Dermis blood vessel endothelial cell (primary cell): ENCODE measurements around the gene SLC2A3. TPM values are rescaled to one million over a fixed set of nuclear protein-coding genes. Genes with fewer than 3 reads are reported as not detected.
A peak's percentile ranks its signal among the peaks of the same experiment; 100 is the strongest.
"Not testable (repeated sequence)": the region's sequence is repeated elsewhere in the genome, so short reads cannot be mapped to it uniquely, and the experiment has no call there.

Experiments
- DNase-seq: peaks from one replicate; pipeline ENCODE4 v3.0.0; 2010
- total RNA-seq: library from RNA; depleted of rRNA; stranded (reverse); fragments of >200 nt; gene quantifications from 2 replicates; pipeline ENCODE4 v1.2.3, GENCODE V29; 2014

The SLC2A3 gene
- 18.7 and 32.5 TPM in 2 replicates for total RNA-seq

DNA sequence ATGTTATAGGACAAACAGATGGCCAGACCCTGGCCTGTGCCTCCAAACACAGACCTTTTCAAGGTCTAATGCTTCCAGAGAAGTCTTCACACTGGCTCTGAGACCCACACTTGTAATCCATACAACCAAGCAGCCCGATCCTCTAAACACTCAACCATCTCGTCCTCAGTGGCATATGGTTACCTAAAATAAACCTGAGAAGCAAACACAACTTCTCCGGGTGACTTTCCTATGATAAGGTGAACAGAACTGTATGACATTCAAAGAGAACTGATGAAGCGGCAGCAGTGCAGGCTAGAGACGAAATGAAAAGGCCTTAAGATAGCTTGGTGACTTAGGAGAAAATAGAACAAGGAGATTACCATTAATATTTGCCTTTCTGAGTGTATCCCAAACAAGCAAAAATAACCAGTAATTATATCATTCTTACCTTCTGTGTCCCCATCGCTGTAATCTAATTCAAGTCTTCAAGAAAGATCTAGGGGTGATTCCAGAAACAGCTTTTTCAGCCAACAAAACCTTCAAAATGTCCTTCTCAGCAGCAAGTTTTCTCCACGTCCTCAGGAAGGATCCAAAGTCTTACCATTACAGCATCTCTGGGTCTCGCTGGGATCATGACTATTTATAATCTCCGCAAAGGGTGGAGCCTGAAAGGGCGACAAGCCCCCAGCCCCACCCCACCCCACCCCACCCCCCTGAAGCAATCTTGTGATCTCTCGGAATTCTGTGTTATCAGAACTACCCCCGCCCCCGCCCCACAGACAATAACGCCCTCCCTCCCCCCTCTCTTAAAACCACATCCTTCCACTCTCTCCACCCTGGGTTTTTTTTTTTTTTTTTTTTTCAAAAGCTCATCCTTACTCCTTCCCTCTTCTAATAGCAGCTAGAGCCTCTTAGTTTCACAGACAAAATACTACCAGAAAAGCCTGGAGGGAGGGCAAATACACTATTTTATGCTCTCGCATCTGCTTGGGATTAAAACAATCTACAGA, at the start of gene SLC2A3:
Gene SLC2A3, minus strand, starts transcription at position 598 of the 992 bp plus-strand sequence. Its CDS starts 153 bp downstream, at position 445.
- peak; percentile 87 for DNase-seq

DNA sequence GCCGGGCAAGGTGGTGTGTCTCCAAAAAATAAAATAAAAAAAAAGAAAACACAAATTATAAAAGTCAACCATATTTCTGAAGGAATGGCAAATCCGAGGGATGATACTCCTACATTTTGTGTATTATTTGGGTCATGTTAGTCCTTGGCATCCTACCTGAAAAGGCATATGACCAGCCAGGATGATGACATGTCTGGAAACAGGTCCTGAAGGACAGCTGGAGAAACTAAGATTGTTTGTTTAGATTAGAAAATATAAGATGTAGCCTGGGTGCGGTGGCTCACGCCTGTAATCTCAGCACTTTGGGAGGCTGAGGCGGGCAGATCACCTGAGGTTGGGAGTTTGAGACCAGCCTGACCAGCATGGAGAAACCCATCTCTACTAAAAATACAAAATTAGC, 48.9 kb upstream of the SLC2A3 start:
- no peak for DNase-seq

DNA sequence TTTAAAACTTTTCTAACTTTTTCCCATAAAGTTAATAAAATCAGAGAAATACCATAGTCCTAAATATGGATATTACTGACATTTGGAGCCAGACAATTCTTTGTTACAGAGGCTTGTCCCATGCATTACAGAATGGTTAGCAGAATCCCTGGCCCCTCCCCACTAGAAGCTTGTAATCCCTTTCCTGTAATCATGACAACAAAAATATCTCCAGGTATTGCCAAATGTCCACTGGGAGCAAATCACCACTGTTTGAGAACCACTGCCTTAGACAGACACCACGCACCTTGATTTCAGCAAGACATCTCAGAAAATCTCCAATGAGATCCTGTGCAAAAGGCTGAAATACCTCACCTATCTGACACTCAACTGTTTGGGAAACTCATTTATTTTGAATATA, 47.5 kb upstream of the SLC2A3 start:
- not testable (repeated sequence) for DNase-seq

DNA sequence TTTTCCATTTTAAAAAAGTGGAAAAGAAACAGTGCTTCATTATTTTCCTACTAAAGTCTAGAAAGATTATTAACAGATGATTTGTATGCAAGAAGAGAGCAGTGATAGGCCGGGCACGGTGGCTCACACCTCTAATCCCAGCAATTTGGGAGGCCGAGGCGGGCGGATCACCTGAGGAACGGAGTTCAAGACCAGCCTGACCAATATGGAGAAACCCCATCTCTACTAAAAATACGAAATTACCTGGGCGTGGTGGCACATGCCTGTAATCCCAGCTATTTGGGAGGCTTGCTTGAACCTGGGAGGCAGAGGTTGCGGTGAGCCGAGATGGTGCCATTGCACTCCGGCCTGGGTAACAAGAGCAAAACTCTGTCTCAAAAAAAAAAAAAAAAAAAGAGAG, 47.0 kb upstream of the SLC2A3 start:
- not testable (repeated sequence) for DNase-seq

DNA sequence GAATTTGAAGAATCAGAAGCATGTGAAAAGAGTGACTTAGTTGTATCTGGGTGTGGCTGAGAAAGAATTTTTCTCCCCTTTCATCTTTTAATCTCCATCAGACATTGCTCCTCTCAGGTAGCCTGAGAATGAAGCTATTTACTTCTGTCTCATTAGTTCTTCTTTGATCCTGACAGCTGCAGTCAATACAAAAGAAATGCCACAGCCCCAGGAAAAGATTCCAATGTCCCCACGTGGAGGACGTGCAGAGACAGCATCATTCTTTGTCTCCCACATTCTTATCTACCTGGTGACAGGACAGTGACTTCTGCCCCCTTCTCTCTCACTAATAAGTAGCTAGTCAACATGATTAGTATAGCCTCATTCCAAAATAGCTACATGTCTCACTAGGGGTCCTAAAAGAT, 46.3 kb upstream of the SLC2A3 start:
- DNase-seq: not testable (repeated sequence)

DNA sequence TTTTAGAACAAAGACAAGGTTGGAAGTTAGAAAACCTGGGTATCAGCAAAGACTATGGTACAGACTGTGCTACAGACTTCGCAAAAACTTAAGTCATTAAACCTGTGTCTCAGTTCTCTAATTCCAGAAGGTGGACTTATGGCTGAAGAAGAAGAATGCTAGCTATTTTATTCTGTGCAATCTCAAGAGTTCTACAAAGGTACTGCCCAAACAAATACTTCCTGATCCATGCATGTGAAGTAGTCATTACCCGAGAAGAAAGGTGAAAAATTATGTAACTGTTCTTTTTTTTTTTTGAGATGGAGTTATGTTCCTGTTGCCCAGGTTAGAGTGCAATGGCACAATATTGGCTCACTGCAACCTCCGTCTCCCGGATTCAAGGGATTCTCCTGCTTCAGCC, 45.5 kb upstream of the SLC2A3 start:
- DNase-seq: no peak

DNA sequence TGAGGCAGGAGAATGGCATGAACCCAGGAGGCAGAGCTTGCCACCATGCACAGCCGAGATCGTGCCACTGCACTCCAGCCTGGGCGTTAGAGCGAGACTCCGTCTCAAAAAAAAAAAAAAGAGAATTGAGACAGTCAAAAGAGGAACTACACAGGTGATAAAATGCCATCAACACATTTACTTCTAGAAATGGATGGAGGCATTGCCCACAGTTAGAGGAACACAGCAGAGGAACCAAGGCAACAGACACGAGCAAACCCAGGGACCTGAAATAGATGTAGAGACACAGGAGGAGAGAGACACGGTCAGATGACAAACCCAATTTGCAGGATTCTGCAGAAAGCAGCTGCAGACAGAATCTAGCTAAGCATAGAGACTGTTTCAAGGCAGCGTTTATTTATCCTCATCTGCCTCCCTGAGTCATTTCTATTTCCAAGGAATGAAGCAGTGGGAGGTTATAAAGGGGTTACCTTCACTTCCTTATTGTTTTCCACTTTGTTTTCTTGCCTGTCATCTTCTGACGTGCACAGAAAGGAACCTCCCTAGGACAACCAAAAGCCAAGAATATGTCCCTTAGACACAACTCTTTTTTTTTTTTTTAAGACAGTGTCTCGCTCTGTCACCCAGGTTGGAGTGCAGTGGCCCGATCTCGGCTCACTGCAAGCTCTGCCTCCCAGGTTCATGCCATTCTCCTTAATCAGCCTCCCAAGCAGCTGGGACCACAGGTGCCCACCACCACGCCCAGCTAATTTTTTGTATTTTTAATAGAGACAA, 41.6 kb upstream of the SLC2A3 start:
- not testable (repeated sequence) for DNase-seq

DNA sequence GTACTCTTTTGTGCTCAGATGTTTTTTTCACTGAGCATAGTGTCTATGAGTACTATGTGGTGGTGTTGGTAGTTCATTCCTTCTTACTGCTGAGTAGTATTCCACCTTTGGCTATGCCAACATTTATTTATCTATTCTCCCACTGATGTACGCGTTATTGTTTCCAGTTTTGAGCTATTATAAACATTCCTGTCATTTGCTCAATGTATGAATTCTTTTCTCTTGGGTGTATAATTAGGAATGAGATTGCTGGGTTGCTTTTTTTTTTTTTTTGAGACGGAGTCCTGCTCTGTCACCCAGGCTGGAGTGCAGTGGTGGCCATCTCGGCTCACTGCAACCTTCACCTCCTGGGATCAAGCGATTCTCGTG, 37.5 kb upstream of the SLC2A3 start:
- DNase-seq: no peak

DNA sequence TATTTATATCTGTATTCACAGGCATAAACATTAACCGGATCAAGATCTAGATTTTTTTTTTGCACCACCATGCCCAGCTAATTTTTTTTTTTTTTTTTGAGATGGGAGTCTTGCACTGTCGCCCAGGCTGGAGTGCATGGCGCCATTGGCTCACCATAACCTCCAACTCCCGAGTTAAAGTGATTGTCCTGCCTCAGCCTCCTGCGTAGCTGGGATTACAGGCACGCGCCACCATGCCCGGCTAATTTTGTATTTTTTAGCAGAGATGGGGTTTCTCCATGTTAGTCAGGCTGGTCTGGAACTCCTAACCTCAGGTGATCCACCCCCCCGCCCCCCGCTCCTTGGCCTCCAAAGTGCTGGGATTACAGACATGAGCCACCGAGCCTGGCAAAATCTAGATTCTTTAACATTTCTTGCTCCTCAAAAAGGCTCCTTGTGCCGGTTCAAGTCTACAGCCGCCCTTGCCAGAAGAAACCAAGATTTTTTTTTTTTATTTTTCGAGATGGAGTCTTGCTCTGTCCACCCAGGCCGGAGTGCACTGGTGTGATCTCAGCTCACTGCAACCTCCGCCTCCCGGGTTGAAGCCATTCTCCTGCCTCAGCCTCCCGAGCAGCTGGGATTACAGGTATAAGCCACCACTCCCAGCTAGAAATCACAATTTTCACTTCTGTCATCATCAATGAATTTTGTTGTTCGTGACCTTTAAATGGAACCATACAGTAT, 36.9 kb upstream of the SLC2A3 start:
- no peak for DNase-seq

DNA sequence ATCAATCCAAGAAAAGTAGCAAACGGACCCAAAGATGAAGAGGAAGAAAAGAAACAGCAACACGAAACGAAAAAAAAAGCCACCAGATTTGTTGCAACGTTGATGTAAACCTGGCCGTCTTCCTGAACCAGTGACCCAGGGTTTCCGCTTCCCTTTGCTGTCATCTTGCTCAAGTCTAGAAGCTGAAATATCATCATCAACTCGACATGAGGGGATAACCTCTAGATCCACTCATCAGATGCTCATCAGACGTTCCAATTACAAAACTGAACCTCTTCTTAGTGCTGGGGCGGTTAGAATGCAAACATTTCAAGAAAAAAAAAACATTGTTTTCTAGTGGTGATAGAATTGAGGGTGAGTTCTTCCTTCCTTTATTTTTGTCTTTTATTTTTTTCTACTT, 36.3 kb upstream of the SLC2A3 start:
- DNase-seq: not testable (repeated sequence)

DNA sequence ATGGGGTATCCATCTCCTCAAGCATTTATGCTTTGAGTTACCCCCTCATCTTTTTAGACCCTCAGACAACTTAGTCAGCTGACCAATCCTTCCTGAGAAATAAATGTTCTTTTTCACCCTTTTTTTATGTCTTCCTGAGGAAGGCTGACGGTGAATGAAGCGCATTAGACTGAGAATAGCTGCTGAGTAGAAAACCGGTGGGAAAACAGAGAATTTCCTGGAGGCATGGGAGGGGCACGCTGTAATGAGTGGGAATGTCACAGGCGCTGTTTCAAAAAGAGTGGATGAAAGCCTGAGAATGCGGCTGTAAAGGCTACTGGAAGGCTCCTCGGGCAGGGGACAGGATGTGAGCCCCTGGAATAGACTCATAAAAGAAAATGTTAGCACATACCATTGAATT, 35.8 kb upstream of the SLC2A3 start:
- peak; percentile 24 for DNase-seq

DNA sequence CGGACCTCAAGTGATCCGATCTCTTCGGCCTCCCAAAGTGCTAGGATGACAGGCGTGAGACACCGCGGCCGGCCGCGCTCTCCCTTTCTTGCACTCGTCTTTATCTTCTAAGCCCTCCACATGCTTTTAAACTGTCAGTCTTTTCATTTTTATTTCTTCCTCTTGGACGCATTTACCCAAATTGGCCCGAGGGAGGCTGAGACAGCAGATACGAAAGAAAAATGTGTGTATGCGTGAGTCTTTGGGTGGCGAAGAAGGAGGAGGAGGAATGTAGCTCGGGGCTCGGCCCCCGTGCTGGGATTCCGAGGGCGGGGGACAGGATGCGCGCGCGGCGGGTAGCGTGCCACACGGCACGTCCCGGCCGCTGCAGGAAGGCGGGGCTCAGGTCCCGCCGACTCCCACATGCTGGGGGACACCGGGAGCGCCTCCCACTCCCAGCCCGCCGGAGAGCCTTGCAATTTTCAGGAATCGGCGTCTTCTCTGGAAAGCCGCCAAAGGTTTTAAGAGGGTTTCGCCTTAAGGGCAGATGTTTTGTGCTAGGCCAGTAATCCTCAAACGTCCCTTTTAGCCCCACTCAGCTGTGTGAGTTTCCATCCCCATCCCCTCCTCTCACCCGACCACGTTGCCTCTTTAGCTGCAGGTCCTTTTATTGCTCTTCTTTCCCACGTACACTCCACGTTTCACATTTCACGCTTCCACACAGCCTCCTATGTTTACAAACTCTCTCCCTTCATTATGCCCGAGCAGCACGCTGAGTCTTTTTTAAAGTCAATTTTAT, 34.7 kb upstream of the SLC2A3 start:
- DNase-seq: peak; percentile 93

DNA sequence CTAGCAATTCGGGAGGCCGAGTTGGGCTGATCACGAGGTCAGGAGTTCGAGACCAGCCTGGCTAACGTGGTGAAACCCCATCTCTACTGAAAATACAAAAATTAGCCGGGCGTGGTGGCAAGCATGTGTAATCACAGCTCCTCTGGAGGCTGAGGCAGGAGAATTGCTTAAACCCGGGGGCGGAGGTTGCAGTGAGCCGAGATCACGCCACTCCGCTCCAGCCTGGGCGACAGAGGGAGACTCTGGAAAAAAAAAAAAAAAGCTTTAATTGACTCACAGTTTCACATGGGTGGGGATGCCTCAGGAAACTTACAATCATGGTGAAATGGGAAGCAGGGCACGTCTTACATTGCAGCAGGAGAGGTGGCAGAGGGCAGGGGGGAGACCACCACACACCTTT, 30.6 kb upstream of the SLC2A3 start:
- DNase-seq: no peak

DNA sequence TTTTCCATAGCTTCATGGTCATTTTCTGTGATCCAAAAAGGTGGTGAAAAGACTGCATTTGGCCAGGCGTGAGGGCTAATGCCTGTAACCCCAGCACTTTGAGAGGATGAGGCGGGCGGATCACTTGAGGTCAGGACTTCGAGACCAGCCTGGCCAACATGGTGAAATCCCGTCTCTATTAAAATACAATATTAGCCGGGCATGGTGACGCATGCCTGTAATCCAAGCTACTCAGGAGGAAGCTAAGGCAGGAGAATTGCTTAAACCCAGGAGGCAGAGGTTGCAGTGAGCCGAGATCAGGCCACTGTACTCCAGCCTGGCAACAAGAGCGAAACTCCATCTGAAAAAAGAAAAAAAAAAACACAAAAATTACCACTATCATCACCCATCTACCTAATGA, 28.7 kb upstream of the SLC2A3 start:
- not testable (repeated sequence) for DNase-seq

DNA sequence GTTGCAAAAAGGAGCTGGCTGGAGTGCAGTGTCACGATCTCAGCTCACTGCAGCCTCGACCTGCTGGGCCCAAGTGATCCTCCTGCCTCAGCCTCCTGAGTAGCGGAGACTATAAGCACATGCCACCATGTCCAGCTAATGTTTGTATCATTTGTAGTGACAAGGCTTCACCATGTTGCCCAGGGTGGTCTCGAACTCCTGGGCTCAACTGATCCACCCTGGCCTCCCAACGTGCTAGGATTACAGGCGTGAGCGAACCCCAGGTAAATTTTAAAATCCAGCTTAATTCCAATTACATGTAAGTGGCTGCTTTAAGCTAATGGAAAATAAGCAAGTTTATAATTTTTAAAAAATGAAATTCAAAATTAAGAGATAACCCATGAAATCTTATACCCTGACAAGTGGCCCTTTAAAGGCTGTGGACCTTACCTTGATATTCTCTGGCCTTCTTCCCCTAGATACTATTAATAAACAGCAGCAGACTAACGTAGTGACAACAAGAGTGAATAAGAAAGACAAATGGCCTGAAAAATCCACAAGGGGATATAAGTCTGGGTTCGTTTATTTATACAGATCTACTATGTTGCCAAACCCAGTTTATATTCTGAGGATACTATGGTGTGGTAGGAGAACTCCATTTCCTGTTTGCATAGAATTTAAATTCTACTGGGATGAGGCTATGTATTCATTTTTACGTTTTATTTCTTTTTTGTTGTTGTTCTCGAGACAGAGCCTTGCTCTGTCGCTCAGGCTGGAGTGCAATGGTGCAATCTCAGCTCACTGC, 25.6 kb upstream of the SLC2A3 start:
- no peak for DNase-seq

DNA sequence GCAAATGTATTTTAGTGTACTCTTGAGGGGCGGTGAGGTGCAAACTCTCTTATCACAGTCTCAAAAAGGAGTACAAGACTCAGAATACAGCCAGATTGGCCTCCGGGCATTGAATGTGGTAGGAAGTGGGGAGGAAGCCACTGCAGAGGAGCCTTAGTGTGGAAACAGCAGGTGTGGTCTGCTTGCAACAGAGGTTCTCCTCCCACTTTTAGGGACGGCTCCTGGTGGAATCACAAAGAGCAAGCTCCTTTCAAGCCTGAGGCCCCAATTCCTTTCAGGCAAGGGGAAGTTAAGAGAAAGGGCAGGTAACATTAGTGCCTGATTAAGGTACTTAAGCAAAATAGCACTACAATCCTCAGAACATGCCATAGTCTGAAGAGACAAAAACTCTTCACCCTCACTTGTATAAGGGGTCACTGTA, 23.7 kb upstream of the SLC2A3 start:
- DNase-seq: peak; percentile 16

DNA sequence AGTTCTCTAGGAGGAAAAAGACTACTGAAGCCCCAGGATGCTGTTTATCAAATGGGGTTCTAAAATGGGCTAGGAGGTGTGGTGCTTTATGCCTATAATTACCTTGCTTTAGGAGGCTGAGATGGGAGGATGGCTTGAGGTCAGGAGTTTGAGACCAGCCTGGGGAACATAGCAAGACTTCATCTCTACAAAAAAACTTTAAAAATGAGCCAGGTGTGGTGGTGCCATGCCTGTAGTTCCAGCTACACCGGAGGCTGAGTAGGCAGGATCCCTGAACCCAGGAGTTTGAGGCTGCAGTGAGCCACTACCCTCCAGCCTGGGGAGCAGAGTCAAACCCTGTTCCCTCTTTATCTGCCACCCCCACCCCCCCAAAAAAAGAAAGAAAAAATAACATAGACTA, 23.3 kb upstream of the SLC2A3 start:
- DNase-seq: no peak

DNA sequence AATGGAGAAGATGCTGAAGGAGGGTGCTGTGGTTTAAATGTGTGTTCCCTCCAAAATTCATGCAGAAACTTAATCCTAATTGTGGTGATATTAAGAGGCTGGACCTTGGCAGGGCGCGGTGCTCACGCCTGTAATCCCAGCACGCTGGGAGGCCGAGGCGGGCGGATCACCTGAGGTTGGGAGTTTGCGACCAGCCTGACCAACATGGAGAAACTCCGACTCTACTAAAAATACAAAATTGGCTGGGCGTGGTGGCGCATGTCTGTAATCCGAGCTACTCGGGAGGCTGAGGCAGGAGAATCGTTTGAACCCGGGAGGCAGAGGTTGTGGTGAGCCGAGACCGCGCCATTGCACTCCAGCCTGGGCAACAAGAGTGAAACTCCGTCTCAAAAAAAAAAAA, 18.9 kb upstream of the SLC2A3 start:
- DNase-seq: not testable (repeated sequence)

DNA sequence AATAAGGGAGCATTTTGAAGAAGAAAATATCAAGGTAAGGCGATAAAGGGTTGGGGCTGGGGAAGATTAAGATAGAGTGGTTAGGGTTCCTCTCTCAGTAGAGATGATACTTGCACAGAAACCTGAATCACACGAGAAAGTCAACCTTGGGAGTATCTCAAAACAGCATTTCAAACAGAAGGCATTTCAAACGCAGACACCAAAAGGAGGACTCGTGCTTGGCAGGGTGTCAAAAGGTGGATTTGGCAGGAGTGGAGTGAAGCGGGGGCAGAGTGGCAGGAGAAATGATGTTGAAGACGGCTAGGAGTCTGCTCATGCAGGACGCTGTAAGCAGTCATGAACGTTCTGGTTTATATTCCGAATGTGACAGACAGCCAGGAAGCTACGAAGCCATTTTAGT, 18.4 kb upstream of the SLC2A3 start:
- not testable (repeated sequence) for DNase-seq

DNA sequence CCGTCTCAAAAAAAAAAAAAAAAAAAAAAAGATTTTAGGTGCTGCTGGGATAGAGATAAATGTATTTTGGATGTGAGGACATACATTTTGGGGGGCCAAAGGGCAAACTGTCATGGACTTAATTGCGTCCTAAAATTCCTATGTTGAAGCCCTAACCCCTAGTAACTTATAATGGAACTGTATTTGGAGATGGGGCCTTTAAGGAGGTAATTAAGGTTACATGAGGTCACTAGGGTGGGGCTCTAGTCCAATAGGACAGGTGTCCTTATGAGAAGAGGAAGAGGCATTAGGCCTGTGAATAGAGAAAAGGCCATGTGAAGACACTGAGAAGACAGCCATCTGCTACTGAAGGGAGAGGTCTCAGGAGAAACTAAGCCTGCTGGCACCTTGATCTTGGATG, 17.9 kb upstream of the SLC2A3 start:
- not testable (repeated sequence) for DNase-seq

DNA sequence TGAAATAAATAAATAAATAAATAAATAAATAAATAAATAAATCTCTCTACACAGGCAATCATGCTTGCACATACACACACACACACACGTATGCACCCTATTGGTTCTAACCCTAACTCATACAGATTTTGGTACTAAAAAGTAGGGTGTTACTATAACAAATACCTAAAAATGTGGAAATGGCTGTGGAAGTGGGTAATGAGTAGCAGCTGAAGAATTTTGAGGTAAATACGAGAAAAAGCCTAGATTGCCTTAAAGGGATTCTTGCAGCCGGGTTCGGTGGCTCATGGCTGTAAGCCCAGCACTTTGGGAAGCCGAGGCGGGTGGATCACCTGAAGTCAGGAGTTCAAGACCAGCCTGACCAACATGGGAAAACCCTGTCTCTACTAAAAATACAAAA, 15.7 kb upstream of the SLC2A3 start:
- DNase-seq: no peak
